Fibroblast of skin of abdomen (primary cell): ENCODE results near the gene NTN3.

ENCODE experiments used
- DNase-seq: peaks from one replicate; pipeline ENCODE4 v3.0.0-alpha.2; 2013

The NTN3 gene

DNA sequence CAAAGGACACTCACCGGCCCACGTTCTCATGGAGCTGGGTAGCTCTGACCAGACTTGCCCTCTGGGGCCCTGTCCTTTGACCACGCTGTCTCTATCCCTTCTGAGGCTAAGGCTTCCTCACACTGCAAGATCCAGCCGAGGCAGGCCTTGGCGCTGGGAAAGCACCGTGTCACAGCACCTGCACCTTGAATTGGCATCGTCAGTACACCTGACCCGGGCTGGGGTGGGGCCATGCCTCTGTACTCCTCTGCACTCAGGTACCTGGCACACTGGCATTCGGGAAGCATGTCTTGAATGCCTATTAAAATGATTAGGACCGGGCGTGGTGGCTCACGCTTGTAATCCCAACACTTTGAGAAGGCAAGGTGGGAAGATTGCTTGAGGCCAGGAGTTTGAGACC lies 9.9 kb downstream of the NTN3 start:
- no peak for DNase-seq

DNA sequence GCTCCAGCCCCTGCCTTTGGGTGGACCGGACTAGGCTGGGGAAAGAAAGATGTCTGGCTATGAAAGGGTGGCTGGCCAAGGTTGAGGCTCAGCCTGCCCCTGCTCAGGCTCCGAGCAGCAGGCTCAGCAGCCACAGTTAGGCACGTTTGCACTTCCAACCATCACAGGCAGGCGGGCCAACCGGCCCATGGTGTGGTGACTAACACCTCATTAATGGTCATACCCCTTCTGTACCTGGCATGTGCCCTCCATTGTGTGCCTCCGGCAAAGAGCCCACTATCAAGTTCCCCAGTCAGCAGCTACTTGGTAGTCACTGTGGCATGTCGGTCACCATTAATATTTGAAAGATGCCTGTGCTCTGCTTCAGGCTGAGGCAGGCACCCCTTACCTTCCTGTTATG lies 10.6 kb downstream of the NTN3 start:
- no peak for DNase-seq

DNA sequence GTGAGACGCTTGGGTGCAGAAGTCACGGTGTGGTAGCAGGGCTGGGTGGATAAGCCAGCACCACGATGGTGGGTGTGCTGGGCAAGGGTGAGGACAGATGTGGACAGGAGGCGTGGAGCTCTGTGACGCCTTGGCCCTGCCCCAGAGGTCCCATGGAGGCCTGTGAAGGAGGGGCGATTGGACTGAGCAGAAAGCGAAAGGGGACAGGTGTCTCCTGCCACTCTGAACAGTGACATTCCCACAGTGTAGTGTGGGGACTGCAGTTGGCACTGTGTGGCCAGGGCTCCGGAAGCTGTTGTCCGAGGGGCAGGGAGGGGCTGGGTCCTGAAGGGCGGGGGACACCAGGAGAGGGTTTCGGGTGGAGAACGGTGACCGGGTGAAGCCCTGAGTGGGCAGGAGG lies 11.2 kb downstream of the NTN3 start:
- DNase-seq: no peak

DNA sequence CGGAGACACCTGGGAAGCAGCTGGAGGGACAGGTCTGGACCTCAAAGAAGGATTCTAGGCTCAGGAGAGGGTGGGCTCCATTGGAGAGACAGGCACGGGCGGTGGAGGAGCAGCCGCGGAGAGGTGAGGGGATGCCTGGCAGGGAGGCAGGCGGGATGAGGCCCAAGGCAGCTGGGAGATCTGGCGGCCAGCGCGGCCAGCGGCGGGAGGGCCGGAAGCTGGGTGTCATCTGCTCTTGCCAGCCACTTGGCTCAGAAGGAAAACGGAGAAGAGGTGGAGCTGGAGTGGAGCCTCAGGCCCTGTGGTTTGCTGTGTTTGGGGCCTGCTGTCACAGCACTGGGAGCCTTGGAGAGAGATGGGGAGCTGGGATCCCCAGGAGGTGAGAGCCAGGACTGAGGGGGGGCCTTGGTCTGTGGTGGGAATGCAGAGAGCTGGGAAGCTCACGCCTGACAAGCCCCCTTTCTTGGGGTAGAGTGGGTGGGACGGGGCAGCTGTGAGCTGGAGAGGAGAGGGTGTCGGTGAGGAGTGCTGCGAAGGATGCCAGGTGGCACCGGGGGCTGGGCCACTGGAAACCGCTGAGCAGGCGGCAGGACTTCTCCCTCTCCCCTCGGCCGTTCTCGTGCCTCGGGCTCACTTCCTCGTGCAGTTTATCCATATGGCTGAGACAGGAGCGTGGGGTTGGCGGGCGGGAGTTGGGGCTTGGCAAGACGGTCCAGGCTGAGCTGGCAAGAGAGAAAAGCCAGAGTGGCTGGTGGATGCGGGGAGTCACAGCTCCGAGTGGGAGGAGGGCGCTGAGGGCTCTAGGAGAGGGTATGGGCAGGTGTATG lies 11.8 kb downstream of the NTN3 start:
- peak; percentile 60 for DNase-seq

DNA sequence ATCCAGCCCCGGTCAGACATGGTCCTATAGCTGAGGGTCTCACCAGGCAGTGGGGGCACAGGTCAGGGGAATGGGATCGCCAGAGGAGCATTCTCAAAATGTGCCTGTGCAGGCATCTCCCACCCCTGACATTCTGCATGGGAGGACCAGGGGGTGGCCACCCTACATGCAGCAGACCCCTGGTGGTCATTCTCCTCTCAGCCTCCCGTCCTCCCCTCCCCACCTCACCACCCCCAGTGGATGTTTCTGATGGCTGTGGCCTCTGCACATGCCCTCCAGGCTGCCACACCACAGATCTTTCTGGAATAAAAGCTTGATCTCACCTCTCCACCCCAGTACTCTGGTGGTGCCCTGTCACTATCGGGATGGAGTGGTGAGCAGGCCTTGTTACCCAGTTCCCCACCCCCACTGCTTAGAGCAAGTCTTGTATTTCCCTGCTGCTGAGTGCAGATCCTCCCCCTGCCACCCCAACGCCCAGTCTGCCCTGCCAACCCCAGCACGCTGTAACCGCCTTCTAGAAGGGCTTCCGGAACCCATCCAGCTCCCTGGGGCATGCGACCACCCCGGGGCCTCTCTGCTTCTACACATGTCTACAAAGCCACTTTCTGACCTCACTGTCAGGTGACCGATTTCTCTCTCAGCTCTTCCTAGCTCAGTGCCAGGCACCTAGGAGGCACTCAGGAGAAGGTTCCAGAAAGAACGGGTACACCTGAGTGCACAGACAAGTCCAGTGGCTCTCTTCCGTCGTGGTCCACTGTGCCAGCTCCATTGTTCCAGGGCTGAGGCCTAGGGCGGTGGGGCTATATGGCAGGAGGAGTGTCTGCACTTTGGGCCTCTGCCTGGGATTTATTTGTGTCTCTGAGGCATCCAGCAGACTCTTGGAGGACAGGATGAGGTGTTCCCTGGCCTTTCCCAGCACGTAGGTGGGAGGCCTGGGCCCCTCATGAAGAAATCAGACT lies 13.1 kb downstream of the NTN3 start:
- no peak for DNase-seq

DNA sequence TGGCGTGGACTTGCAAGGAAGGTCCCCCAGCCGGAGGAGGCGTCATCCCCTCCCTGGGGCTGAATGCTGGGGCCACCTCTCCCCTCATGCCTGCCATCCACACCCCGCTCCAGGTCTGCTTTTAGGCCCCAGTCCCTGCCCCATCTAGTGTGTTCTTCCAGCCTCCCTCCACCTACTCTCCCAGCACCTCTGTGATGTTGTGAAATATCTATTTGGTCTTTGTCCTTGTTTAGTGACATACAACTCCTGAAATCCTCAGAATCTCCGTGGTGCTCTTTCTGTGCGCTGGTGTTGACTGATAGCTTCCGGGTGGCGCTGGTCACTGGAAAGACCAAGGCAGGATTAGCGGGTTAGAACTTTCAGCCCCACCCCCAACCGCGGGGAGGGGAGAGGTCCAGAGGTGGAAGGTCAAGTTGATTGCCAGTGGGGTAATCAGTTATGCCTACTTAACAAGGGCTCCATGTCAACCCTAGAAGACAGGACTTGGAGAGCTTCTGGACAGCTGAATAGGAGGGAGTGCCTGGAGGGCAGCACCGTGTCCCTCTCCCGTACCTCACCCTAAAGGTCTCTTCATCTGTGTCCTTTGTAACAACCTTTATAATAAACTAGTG lies 13.9 kb downstream of the NTN3 start:
- no peak for DNase-seq

DNA sequence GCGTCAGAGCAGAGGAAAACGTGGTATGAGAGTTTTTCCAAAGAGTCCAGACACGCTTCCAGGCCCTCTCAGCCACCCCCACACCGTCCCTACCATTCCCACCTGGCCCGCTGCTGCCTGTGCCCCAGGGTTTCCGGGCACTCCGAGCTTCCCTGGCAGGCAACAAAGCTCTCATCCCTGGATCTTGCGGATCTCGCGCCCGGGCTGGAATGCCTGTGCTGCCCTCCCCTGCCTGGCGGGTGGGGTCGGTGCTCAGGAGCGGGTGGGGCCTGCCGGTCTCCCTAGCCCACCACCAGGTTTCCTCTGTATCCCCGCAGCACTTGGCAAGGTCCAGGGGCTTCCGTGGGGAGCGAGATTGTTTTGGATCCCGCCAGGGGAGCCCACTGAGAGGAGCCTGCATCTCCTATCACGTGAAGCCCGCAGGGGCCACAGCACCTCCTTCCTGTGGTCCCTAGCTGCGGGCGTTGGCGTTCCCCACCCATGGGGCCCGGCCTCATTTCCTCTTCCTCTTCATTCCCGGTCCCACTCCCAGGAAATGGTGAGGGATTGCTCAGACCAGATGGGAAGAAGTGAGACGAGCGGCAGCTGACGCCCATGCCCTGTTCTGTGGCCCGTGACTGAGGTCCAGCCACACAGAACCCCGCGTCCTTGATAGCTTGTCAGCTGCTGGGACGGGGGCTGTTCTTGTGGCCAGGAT lies 14.9 kb downstream of the NTN3 start:
- no peak for DNase-seq

DNA sequence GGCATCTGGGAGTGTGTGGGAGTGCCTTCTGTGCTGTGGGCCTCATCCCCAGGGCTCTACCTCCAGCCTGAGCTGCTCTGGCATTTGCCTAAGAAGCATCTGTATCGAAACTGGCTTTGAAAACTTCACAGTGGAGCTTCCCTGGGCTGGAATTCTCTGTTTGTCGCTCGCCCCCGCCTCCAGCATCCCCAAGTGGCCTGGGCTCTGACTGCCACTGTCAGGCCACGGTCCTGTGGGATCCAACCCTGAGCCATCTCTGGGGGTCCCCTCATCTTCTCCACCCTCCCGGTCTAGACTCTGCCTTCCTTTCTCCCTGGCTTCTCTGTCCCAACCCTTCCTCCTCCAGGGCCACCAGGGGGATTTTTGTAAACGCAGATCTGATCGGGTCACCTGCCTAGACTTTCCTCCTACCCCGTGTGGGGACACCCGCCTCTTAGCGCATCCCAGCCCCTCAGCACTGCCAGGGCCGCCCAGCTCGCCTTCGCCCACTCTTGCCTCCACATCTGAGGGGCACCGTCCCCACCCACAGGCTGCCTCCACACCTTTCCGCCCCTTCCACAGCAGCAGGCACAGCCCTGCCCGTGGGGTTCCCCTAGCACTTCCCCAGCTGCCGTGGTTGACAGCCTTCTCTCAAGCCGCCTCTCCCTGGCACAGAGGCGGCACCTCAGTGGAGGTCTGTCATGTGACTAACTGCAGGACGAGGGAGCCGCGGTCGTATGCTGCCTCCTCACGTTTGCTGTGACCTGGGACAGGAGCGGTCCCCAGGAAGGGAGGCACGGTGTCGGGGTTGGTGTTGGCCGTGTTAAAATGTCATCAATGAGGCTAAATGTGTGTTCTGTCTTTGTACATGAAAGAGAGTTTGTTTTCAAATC lies 15.8 kb downstream of the NTN3 start:
- no peak for DNase-seq

DNA sequence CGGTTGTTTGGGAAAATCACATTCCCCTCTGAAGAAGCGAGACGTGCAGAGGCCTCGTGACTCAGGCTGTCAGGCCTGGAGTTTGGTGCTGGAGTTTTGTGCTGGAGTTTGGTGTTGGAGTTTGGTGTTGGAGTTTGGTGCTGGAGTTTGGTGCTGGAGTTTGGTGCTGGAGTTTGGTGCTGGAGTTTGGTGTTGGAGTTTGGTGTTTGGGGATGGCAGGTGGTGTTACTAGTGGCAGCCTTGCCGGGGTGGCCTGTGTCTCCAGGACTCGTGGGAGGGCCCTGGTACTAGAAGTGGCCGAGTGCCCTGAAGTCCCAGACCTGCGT lies 16.4 kb downstream of the NTN3 start:
- DNase-seq: no peak

DNA sequence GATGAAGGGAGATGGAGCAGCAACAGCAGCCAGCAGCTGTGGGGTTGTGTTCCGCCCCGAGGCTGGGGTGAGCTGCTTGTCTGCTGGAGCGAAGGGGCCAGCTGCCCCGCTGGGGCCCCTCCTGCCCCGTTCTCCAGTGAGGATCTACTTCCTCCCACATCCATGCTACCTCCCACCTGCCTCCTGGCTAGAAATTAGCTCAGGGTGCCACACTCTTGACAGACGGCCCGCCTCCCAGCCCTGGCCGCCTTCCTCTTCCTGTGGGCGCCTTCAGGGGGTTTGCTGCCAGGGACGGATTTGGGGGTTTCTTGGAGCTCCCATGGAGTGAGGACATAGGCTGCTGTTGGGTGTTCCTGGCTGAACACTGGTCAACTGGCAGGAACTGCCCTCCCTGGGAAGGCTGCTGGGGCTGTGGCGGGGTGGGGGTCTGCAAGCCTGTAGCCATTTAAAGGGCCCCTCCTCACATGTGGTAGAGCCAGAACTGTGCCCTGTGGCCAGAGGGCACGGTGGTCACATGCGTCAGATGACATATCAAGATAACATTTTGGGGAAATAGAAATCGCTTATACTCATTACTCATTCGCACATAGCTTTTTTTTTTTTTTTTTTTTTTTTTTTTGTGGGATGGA lies 16.9 kb downstream of the NTN3 start:
- DNase-seq: no peak

DNA sequence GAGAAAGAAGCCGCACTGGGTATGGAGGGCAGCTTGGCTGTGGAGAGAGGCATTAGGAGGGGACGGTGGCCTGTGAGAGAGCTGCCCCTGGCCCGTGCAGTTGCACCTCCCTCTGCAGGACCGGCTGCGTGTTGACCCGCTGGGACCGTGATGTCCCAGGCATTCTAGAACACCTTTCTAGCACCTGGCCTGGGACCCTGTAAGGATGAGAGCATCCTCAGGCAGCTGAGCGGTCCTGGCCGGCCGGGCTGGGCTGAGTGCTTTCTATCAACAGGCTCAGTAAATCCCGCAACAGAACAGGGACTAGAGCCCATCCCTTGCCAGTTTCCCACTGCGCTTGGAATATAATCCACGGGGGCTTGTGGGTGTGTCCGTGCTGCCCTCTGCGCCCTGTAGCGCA lies 18.5 kb downstream of the NTN3 start:
- DNase-seq: no peak

DNA sequence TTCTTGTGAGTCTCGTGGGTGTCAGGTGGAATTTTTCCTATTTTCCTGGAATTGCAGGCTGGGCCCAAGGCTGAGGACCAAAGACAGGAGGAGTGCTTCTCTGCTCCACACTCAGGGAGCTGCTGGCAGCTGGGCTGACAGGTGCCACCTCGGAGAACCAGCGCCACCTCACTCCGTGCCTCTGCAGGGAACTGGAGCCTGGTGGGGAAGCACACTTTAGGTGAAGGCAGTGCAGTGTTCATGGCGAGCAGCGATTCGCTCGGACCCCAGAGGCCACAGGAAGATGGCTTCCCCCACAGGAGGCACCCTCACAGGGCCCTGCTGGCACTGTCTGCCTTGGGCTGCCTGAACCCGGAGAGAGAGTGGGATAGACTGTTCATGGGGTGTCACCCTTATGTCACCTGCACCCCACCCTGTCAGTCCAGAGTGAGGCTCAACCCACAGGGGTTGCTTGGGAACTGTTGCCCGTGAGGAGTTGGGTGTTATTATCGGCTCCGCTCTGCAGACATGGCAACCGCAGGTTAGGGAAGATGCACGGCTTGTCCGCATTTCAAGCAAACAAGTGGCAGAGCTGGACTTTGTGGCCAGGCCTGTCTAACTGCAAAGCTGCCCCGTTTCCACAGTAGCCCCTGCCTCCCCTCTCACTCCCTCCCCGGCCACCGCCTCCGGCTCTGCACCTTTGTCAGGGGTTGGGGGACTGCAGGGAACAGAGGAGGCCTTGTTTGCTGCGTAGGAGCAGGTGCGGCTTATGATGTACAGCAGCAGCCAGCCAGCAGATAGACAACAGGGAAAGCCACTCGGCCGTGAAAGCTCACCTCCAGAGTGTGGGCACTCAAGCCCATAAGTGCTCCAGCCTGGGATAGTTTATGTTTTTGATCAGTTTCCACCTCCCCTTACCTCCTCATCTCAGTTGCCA lies 19.4 kb downstream of the NTN3 start:
- DNase-seq: no peak

DNA sequence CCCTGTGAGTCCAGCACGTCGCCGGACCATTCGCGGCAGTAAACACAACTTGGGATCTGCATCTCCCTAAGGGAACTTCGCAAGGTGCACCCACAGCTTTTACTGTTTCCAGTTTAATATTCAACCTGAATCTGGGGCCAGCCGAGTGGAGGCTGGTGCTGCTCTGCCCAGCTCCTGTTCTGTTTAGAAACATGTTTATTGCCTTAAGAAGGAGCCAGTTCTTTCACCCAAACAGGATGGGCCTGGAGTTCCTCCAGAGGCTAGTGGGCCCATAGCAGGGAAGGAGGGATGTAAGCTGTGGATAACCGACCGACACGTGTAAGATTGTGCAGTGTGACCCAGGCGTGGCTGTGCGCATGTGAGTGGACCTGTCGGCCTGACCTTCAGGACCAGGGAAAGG lies 21.2 kb downstream of the NTN3 start:
- no peak for DNase-seq

DNA sequence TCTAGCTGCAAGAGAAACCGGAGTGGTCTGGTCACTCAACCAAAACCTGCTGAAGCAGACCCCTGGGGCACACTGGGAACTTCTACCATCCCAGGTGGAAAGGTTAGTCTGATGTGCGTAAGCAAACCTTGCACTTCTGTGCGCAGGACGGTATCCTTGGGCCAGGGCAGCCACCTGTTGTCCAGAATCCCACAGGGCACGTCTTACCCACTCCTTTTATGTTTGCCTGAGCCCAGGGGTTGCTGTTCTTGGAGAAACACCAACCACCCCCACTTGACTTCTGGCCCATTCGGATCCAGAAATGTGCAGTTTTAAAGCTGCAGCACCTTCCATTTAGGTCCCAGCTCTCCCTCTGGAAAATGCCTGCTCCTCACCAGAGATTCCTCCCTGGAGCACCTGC lies 22.5 kb downstream of the NTN3 start:
- DNase-seq: no peak

DNA sequence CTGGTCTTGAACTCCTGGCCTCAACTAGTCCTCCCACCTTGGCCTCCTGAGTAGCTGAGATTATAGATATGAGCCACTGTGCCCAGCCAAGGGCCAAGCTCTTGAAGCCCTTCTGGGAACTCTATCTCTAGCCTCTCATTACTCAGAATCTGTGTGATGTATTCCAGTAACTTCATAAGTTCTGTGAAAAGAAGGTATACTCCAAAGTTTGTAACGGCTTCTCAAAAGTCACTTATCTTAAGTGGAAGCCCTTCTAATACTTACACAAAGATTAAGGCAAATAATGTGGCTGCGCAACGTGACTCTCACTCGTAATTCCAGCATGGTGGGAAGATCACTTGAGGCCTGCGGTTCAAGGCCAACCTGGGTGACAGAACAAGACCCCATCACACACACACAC lies 23.5 kb downstream of the NTN3 start:
- DNase-seq: no peak

DNA sequence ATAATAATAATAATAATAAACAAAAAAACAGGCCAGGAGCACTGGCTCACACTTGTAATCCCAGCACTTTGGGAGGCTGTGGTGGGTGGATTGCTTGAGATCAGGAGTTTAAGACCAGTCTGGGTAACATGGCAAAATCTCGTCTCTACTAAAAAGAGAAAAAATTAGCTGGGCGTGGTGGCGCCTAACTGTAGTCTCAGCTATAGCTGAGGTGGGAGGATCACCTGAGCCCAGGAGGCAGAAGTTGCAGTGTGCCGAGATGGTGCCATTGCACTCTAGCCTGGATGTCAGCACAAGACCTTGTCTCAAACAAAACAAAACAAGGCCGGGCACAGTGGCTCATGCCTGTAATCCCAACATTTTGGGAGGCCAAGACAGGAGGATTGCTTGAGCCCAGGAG lies 23.9 kb downstream of the NTN3 start:
- no peak for DNase-seq

DNA sequence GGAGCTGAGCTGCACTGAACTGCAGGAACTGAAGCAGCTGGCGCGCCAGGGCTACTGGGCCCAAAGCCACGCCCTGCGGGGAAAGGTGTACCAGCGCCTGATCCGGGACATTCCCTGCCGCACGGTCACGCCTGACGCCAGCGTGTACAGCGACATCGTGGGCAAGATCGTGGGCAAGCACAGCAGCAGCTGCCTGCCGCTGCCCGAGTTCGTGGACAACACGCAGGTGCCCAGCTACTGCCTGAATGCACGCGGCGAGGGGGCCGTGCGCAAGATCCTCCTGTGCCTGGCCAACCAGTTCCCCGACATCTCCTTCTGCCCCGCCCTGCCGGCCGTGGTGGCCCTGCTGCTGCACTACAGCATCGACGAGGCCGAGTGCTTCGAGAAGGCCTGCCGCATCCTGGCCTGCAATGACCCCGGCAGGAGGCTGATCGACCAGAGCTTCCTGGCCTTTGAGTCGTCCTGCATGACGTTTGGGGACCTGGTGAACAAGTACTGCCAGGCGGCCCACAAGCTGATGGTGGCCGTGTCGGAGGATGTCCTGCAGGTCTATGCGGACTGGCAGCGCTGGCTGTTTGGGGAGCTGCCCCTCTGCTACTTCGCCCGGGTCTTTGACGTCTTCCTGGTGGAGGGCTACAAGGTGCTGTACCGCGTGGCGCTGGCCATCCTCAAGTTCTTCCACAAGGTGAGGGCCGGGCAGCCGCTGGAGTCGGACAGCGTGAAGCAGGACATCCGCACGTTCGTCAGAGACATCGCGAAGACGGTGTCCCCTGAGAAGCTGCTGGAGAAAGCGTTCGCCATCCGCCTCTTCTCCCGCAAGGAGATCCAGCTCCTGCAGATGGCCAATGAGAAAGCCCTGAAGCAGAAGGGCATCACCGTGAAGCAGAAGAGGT lies 25.4 kb downstream of the NTN3 start:
- no peak for DNase-seq

DNA sequence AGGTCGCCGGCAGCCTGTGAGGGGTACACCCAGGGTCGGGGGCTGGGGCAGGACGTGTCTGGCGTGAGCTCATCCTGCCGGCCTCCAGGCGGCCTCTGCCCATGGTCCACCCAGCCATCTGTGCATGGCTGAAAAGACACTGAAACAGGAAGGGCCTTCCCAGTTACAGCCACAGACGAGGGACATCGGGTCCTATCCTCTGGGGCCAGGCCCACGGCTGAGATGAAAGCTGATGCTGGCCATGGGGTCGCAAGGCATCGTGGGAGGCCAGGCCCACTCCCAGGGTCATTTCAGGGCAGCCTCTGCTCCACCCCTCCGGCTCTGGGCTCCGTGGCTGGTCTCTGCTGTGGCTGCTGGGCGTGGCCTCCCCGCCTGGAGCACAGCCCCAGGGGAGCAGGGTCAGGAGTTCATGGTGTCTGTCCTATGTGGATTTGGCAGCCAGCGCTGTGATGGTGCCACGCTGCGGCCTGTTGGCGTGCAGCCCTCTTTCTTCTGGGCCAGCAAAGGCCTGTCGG lies 26.1 kb downstream of the NTN3 start:
- DNase-seq: no peak
